DMS153 treated with DMSO at 0.1 percent for 48 hours (cell line): ENCODE measurements around the gene SPNS2.
A peak's percentile ranks its signal among the peaks of the same experiment; 100 is the strongest.
"Not testable (repeated sequence)": the region's sequence is repeated elsewhere in the genome, so short reads cannot be mapped to it uniquely, and the experiment has no call there.

Source experiments
- DNase-seq: peaks from one replicate; lab custom pipeline; 2025; ENCODE audit not compliant: unreplicated experiment; lab: John Stamatoyannopoulos, UW

SPNS2 gene

GRCh38 chr17:4562015-4562969, 63.6 kb downstream of the SPNS2 start:
- no peak for DNase-seq

- peak; percentile 6 for DNase-seq
These were observed 66.8 kb downstream of the SPNS2 start for GRCh38 chr17:4565209-4566141.

DNA sequence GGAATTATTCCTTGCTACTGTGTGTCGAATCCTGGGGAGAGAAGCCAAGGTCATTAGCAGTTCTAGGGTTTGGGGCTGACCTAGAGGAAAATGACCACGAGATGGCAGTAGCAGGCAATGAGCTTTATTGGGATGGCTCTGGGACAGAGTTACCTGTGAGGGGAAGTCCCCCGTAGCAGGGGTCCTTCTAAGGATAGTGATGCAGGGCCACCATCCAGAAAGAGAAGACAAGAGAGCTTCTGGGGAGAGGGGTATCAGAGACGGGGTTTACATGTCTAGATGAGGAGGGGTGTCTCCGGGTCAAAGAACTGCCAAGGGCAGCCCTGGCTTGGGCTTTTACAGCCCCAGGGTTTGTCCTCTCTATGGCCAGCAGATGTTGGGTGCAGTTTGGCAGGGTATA, 68.1 kb downstream of the SPNS2 start:
- no peak for DNase-seq

GRCh38 chr17:4569591-4569990, 70.9 kb downstream of the SPNS2 start:
- no peak for DNase-seq

DNA sequence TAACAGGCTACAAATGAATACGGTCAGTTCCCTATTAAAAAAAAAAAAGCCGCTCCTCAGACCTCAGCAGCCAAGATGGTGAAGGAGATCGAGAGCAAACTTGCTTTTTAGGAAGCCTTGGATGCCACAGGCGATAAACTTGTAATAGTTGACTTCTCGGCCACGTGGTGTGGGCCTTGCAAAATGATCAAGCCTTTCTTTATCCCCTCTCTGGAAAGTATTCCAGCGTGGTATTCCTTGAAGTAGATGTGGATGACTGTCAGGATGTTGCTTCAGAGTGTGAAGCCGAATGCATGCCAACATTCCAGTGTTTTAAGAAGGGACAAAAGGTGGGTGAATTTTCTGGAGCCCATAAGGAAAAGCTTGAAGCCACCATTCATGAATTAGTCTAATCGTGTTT, 73.5 kb downstream of the SPNS2 start:
- DNase-seq = no peak

DNA sequence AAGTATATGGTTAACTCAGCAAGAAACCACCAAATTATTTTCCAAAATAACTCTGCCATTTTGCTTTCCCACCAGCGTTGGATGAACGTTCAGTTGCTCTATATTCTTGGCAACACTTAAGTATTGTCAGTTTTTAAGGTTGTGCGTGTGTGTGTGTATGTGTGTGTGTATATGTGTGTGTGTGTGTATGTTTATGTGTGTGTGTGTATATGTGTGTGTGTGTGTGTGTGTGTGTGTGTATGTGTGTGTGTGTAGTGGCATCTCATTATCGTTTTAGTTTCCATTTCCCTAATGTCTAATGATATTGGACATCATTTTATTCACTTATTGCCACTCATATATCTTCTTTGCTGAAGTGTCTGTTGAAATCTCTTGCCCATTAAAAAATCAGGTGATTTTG, 74.4 kb downstream of the SPNS2 start:
- DNase-seq = no peak

DNA sequence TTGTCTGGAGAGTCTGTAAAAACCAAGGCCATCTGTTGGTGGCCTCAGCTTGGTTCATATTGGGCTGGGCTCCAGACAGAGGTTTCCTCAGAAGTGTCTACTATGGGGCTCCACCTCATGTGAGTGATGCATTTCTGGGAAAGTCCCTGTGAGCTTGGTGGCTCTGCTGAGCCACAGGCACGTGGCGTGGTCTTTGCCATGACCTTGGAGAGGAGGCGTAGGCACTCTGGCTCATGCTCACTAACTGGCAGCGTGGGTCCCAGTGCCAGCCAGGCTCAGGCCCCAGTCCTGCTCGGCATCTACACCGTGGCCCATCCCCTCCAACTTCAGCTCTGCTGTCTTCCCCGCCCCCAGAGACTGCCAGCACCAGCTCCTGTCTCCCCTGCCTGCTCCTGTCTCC, 75.0 kb downstream of the SPNS2 start:
- no peak for DNase-seq

DNA sequence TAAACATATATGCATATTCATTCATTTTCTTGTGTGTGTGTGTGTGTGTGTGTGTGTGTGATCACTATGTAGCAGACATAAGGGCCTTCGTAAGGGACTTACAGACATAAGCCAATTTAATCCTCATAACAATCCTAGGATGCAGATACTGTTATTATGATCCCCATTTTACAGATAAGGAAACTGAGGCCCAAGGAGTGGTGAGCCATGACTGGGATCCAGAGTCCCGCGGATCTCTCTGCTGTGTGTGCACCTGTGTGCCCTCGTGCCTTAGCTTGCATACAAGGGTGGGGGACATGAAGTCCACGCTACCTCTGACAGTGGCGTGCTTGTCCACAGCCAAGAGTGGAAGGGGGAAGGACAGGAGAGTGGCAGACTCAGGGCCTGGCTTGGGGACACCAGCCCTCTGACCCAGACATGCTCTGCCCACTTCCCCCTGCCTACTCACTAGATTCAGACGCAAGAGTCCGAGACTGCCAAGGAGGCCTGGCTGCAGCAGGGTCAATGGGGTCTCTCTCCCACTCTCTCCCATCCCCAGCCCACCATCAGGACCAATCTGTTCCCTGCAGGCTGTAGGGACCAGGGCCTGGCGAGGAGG, 75.9 kb downstream of the SPNS2 start:
- no peak for DNase-seq

DNA sequence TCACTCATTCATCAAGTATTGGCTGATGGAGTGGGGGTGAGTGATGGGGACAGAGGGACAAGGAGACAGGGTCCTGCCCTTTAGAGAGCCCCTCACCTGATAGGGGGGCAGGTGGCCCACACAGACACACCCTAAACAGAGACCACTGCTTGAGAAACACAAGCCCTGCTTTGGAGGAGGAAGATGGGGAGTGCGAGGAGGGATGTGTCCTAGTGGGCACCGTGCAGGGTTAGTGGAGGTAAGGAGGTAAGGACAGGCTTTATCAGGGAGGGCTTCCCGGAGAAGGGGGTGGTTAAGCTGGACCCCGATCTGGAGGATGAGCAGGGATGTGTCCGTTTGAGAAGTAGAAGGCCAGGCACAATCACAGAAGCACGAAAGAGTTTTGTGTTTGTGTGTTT, 77.5 kb downstream of the SPNS2 start:
- no peak for DNase-seq

GRCh38 chr17:4576729-4577322, 78.1 kb downstream of the SPNS2 start:
- no peak for DNase-seq

DNA sequence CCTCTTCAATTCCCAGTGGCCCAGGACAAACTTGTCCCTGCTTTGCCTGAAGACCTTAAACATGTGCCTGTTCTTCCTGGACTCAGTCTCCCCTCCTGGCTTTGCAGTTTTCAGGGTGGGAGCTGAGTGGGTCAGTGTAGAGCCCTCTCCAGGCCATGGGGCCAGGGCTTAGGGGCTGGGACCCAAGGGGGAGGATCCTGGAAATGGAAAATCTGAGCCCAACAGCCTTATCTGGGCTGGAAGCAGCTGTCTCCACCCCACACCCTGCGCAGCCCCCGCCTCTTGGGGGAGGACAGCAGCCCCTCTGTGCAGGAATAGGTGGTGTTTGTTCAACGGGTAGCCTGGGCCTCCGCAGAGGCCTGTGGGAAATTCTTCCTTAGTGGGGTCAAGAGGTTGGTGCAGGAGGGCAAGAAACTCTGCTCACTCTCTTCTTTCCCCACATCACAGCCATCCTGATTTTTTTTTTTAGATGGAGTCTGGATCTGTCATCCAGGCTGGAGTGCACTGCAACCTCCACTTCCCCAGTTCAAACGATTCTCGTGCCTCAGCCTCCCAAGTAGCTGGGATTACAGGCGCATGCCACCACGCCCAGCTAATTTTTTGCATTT, 78.8 kb downstream of the SPNS2 start:
- DNase-seq = no peak

DNA sequence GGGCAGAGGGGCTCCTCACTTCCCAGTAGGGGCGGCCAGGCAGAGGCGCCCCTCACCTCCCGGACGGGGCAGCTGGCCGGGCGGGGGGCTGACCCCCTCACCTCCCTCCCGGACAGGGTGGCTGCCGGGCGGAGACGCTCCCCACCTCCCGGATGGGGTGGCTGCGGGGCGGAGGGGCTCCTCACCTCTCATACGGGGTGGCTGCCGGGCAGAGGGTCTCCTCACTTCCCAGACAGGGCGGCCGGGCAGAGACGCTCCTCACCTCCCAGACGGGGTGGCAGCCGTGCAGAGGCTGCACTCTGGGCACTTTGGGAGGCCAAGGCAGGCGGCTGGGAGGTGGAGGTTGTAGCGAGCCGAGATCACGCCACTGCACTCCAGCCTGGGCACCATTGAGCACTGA, 79.7 kb downstream of the SPNS2 start:
- DNase-seq = not testable (repeated sequence)

- no peak for DNase-seq
These were observed 81.0 kb downstream of the SPNS2 start for GRCh38 chr17:4579678-4580077.

GRCh38 chr17:4580291-4580690, 81.6 kb downstream of the SPNS2 start:
- no peak for DNase-seq

DNA sequence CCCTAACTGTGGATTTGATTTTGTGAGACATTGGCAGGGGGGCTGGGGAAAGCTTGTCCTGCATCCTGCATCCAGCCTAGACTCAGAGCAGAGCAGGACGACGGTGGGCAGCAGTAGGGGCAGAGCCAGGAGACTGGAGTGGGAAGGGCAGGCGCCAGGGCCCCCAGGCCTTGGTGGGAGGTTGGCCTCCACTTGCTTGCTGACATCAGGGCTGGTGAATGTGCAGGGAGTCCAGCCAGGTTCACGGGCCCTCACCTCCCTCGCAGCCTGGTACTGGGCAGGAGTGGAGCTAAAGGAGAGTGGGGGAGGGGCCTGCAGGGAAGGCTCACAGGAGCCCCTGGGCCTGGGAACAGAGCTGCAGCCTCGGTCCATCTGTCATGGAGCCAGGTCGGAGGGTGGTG, 83.4 kb downstream of the SPNS2 start:
- DNase-seq = no peak

GRCh38 chr17:4582691-4583090, 84.0 kb downstream of the SPNS2 start:
- DNase-seq = no peak

DNA sequence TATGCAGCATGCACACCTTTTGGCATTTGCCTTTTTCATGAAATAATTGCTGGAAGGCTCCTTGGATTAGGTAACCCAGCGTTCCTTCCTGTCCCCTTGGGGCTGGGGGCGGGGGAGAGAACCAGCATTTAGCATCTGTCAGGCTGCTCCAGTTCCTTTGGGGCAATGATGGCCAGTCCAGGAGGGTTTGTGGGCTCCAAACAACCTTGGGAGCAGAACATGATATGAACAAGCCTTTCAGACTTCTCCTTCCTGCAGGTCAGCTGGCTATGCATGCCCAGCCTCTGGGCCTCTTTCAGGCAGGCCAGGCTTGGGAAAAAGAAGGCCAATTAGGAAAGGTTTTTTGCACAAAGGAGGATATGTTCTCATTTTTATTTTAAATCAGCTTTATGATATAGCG, 84.5 kb downstream of the SPNS2 start:
- DNase-seq = no peak

DNA sequence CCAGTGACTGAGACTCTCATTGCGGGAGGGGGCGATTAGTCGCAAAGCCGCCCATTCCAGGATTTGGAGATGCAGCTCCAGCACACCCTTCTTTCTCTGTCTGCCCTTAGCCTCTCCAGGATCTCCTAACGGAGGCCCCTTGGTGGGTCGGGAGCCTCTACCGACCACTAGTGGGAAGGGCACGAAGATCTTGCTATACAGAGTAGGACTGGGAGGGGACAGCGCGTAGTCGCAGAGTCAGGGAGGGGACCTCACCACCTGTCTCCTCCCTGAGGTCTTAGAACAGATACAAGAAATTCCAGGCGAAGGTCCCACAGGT, 85.1 kb downstream of the SPNS2 start:
- no peak for DNase-seq

DNA sequence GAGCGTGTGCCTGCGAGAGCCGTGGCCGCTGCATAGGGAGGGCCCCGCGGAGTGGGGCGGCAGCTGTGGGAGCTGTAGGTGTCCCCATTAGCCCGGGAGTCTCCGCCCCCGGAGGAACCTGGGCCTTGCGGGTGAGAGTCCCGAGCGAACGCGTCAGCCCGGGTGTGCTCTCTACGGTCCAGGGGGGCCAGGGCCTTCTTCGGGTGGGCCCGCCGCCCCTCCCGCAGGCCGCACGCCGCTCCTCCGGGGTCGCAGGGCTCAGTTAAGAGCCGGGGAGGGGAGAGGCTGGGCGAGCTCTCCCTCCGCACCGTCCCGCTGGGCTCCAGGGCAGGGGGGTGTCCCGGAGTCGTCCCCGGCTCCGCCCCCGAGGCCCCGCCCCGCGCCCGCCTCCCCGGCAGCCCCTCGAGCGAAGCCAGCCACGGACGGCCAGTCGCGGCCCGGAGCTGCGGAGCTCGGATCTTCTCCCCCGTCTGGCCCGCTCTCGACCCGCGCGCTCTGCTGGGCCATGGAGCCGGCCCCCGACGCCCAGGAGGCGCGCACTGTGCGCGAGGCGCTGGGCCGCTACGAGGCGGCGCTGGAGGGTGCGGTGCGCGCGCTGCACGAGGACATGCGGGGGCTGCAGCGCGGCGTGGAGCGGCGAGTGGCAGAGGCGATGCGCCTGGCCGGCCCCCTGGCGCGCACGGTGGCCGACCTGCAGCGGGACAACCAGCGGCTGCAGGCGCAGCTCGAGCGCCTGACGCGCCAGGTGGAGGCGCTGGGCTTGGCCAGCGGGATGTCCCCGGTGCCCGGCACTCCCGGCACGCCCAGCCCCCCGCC, 85.6 kb downstream of the SPNS2 start, which contains the start of gene SMTNL2:
TSS of gene SMTNL2 (plus strand) at position 429 of the 816 bp plus-strand sequence. CDS start at position 506, 77 bp downstream.
- no peak for DNase-seq
